ENCODE measurements around the gene RFX8.

Gene RFX8

DNA sequence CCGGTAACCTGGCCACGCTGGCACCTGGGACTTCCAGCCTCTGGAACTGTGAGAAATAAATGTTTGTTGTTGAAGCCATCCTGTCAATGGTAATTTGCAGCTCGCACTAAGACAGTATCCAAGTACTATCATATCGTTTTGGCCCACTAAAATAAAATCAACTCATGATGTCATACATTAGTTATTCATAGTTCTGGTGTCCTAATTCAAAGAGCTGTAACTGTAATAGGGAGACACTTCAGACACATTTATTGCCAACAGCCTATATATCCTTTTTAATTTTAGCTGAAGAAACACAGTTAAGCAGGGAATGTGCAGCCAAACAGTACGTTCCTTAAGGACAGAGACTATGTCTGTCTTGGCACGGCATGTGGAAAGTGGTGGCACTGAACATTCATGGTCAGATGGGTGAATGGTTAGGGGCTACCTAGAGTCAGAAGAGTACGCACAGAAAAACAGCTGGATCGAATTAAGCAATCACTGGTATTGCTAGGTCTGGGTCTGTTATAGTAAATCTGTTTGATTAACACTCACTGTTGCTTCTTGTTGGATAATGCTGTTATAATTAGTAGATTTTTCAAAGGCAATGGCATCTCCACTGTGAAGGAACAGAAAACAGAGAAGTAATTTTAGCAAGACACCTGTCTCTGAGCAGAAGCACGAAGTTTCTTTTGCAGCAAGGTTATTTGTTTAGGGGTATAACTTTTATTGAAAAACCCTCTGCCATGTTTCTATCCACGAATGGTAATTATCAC lies 46.3 kb downstream of the RFX8 start:
- Histone ChIP-seq H3K27me3 (ENCODE audit: control insufficient read depth, insufficient read depth, low read length) (no peaks in the 10 kb centered on the region), H3K36me3 (ENCODE audit: control insufficient read depth, insufficient read depth, low read length) (no peaks in the 10 kb centered on the region), H3K4me3 (ENCODE audit: low read length) (no peak overlapping the region), H3K9me3 (ENCODE audit: control insufficient read depth, insufficient read depth, low read length) (no peaks in the 10 kb centered on the region), H3K27ac (ENCODE audit: low read length) (no peak overlapping the region), H3K4me1 (ENCODE audit: control insufficient read depth, insufficient read depth, low read length) (no peaks in the 10 kb centered on the region)
- no CpG with 5 or more reads among the region's 10 CpGs for WGBS (ENCODE audit: insufficient coverage, insufficient read length)
- DNase-seq (ENCODE audit: low read depth, low spot score), result no peak

GRCh38 chr2:101427743-101428142 lies 47.2 kb downstream of the RFX8 start:
- H3K27me3 ChIP-seq (ENCODE audit: control insufficient read depth, insufficient read depth, low read length), result no peaks in the 10 kb centered on the region
- H3K27ac ChIP-seq (ENCODE audit: low read length), result no peak overlapping the region
- no peak overlapping the region for H3K4me3 ChIP-seq (ENCODE audit: low read length)
- no peak for DNase-seq (ENCODE audit: low read depth, low spot score)
- no CpG with 5 or more reads among the region's 13 CpGs for WGBS (ENCODE audit: insufficient coverage, insufficient read length)
- H3K36me3 ChIP-seq (ENCODE audit: control insufficient read depth, insufficient read depth, low read length), result no peaks in the 10 kb centered on the region
- no peaks in the 10 kb centered on the region for H3K4me1 ChIP-seq (ENCODE audit: control insufficient read depth, insufficient read depth, low read length)
- no peaks in the 10 kb centered on the region for H3K9me3 ChIP-seq (ENCODE audit: control insufficient read depth, insufficient read depth, low read length)

GRCh38 chr2:101427240-101427639 lies 47.7 kb downstream of the RFX8 start:
- Histone ChIP-seq H3K36me3 (ENCODE audit: control insufficient read depth, insufficient read depth, low read length) (no peaks in the 10 kb centered on the region), H3K27ac (ENCODE audit: low read length) (no peak overlapping the region), H3K9me3 (ENCODE audit: control insufficient read depth, insufficient read depth, low read length) (no peaks in the 10 kb centered on the region), H3K4me1 (ENCODE audit: control insufficient read depth, insufficient read depth, low read length) (no peaks in the 10 kb centered on the region), H3K27me3 (ENCODE audit: control insufficient read depth, insufficient read depth, low read length) (no peaks in the 10 kb centered on the region), H3K4me3 (ENCODE audit: low read length) (no peak overlapping the region)
- WGBS (ENCODE audit: insufficient coverage, insufficient read length), result no CpG with 5 or more reads among the region's 7 CpGs
- no peak for DNase-seq (ENCODE audit: low read depth, low spot score)

GRCh38 chr2:101426822-101427221 lies 48.1 kb downstream of the RFX8 start:
- Histone ChIP-seq H3K27me3 (ENCODE audit: control insufficient read depth, insufficient read depth, low read length) (no peaks in the 10 kb centered on the region), H3K4me3 (ENCODE audit: low read length) (no peak overlapping the region), H3K9me3 (ENCODE audit: control insufficient read depth, insufficient read depth, low read length) (no peaks in the 10 kb centered on the region), H3K4me1 (ENCODE audit: control insufficient read depth, insufficient read depth, low read length) (no peaks in the 10 kb centered on the region), H3K36me3 (ENCODE audit: control insufficient read depth, insufficient read depth, low read length) (no peaks in the 10 kb centered on the region), H3K27ac (ENCODE audit: low read length) (no peak overlapping the region)
- no peak for DNase-seq (ENCODE audit: low read depth, low spot score)
- no CpG with 5 or more reads among the region's 7 CpGs for WGBS (ENCODE audit: insufficient coverage, insufficient read length)

GRCh38 chr2:101420623-101421022 lies 54.3 kb downstream of the RFX8 start:
- H3K9me3 ChIP-seq (ENCODE audit: control insufficient read depth, insufficient read depth, low read length), result no peaks in the 10 kb centered on the region
- H3K27me3 ChIP-seq (ENCODE audit: control insufficient read depth, insufficient read depth, low read length), result no peaks in the 10 kb centered on the region
- WGBS (ENCODE audit: insufficient coverage, insufficient read length), result no CpG with 5 or more reads among the region's 4 CpGs
- no peak overlapping the region for H3K27ac ChIP-seq (ENCODE audit: low read length)
- no peak overlapping the region for H3K4me3 ChIP-seq (ENCODE audit: low read length)
- H3K36me3 ChIP-seq (ENCODE audit: control insufficient read depth, insufficient read depth, low read length), result no peaks in the 10 kb centered on the region
- DNase-seq (ENCODE audit: low read depth, low spot score), result no peak
- H3K4me1 ChIP-seq (ENCODE audit: control insufficient read depth, insufficient read depth, low read length), result no peaks in the 10 kb centered on the region

DNA sequence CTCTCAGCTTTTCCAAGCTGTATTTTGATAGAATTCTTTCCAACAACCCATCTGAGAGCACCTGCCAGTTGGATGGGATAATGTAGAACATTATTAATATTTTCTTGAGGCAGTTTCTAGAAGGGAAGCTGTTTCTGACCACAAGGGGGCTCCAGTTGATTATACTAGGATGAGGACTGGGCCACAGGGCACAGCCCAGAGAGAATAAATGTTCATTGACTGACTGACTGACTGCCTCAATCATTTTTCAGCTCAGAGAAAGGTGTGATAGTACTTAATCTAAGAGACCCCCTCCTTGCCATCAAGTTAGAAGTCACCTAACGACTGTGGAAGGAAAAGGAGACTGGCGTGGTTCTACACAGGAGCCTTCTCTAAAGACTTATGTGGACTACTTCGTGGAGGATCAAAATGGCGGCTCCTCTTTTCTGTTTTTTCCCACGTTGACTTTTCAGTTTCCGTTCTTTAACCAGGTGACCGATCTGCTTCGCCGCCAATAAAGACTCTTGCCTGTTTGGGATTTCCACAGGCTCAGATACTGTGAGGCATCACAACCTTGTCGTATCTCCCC lies 55.7 kb downstream of the RFX8 start:
- no CpG with 5 or more reads among the region's 10 CpGs for WGBS (ENCODE audit: insufficient coverage, insufficient read length)

DNA sequence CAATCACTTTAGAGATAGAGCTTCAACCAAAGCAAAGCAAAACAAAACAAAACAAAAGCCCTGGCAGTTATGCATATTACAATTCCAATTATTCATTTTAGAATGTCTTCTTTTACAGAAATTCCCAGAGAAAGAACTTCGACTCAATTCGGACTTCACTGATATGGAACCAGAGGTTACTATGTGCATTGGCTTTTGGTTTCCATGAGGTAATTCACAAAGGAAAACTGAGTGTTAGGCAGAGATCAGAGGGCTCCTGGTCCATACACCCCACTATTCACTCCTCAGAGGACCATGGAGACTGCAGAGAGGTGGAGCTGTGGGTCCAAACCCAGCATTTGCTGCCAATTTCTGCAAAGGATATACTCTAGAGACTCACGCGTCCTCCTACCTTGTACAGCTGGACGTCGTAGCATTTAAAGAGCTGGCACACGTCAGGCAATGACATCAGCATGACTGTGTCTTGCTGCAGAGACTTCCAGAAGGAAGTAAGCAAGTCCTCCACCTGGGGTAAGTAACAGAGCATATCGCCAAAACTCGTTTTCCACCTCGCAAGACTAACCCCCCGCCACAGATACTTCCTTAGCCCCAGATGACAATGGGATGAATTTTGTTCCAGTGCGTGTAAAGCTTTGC lies 56.3 kb downstream of the RFX8 start:
- Histone ChIP-seq H3K9me3 (ENCODE audit: control insufficient read depth, insufficient read depth, low read length) (no peaks in the 10 kb centered on the region), H3K27ac (ENCODE audit: low read length) (no peak overlapping the region), H3K4me3 (ENCODE audit: low read length) (no peak overlapping the region), H3K4me1 (ENCODE audit: control insufficient read depth, insufficient read depth, low read length) (no peaks in the 10 kb centered on the region), H3K27me3 (ENCODE audit: control insufficient read depth, insufficient read depth, low read length) (no peaks in the 10 kb centered on the region), H3K36me3 (ENCODE audit: control insufficient read depth, insufficient read depth, low read length) (no peaks in the 10 kb centered on the region)
- DNase-seq (ENCODE audit: low read depth, low spot score), result no peak
- no CpG with 5 or more reads among the region's 12 CpGs for WGBS (ENCODE audit: insufficient coverage, insufficient read length)

More for the DNA sequence above, 55.7 kb downstream of the RFX8 start:
- H3K9me3 ChIP-seq (ENCODE audit: control insufficient read depth, insufficient read depth, low read length), result no peaks in the 10 kb centered on the region
- H3K4me3 ChIP-seq (ENCODE audit: low read length), result no peak overlapping the region
- no peak overlapping the region for H3K27ac ChIP-seq (ENCODE audit: low read length)
- no peaks in the 10 kb centered on the region for H3K36me3 ChIP-seq (ENCODE audit: control insufficient read depth, insufficient read depth, low read length)
- no peaks in the 10 kb centered on the region for H3K4me1 ChIP-seq (ENCODE audit: control insufficient read depth, insufficient read depth, low read length)
- no peaks in the 10 kb centered on the region for H3K27me3 ChIP-seq (ENCODE audit: control insufficient read depth, insufficient read depth, low read length)
- no peak for DNase-seq (ENCODE audit: low read depth, low spot score)

DNA sequence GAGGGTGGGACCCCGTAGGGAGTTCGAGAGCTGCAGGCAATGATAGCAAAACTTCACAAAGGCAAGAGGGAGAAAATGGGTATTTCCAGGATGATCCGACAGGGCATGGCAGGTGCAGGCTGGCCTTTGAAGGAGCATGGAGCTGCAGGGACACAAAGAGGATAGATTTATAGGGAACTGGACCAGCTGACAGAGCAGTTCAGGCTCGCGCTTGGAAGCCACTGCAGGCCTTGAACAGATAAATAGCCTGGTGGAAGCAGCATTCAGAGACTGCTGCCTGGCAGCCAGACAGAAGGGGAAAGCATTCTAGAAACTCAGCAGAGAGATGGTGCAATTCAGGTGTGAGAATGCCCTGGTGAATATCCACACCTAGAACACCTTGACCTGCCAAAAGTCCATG lies 58.3 kb downstream of the RFX8 start:
- no peaks in the 10 kb centered on the region for H3K4me1 ChIP-seq (ENCODE audit: control insufficient read depth, insufficient read depth, low read length)
- WGBS (ENCODE audit: insufficient coverage, insufficient read length), result no CpG with 5 or more reads among the region's 5 CpGs
- no peak overlapping the region for H3K27ac ChIP-seq (ENCODE audit: low read length)
- H3K36me3 ChIP-seq (ENCODE audit: control insufficient read depth, insufficient read depth, low read length), result no peaks in the 10 kb centered on the region
- H3K9me3 ChIP-seq (ENCODE audit: control insufficient read depth, insufficient read depth, low read length), result no peaks in the 10 kb centered on the region
- H3K27me3 ChIP-seq (ENCODE audit: control insufficient read depth, insufficient read depth, low read length), result no peaks in the 10 kb centered on the region
- no peak overlapping the region for H3K4me3 ChIP-seq (ENCODE audit: low read length)
- DNase-seq (ENCODE audit: low read depth, low spot score), result no peak

- no peaks in the 10 kb centered on the region for H3K9me3 ChIP-seq (ENCODE audit: control insufficient read depth, insufficient read depth, low read length)
- H3K27ac ChIP-seq (ENCODE audit: low read length), result no peak overlapping the region
- no peak for DNase-seq (ENCODE audit: low read depth, low spot score)
- no peak overlapping the region for H3K4me3 ChIP-seq (ENCODE audit: low read length)
- H3K27me3 ChIP-seq (ENCODE audit: control insufficient read depth, insufficient read depth, low read length), result no peaks in the 10 kb centered on the region
- WGBS (ENCODE audit: insufficient coverage, insufficient read length), result no CpG with 5 or more reads among the region's 3 CpGs
- H3K36me3 ChIP-seq (ENCODE audit: control insufficient read depth, insufficient read depth, low read length), result no peaks in the 10 kb centered on the region
- no peaks in the 10 kb centered on the region for H3K4me1 ChIP-seq (ENCODE audit: control insufficient read depth, insufficient read depth, low read length)
These were observed 59.0 kb downstream of the RFX8 start for GRCh38 chr2:101415884-101416283.

- Histone ChIP-seq H3K27ac (ENCODE audit: low read length) (no peak overlapping the region), H3K4me3 (ENCODE audit: low read length) (no peak overlapping the region), H3K36me3 (ENCODE audit: control insufficient read depth, insufficient read depth, low read length) (no peaks in the 10 kb centered on the region), H3K4me1 (ENCODE audit: control insufficient read depth, insufficient read depth, low read length) (no peaks in the 10 kb centered on the region), H3K27me3 (ENCODE audit: control insufficient read depth, insufficient read depth, low read length) (no peaks in the 10 kb centered on the region), H3K9me3 (ENCODE audit: control insufficient read depth, insufficient read depth, low read length) (no peaks in the 10 kb centered on the region)
- DNase-seq (ENCODE audit: low read depth, low spot score), result no peak
- no CpG with 5 or more reads among the region's 2 CpGs for WGBS (ENCODE audit: insufficient coverage, insufficient read length)
These were observed 59.7 kb downstream of the RFX8 start for GRCh38 chr2:101415220-101415619.

All from iPS DF 6.9 (cell line).